Right cardiac atrium (tissue), 5 donors: ENCODE results near the gene GPX2. TPM values are rescaled to one million over a fixed set of nuclear protein-coding genes. Genes with fewer than 3 reads are reported as not detected.
"Not testable (repeated sequence)": the region's sequence is repeated elsewhere in the genome, so short reads cannot be mapped to it uniquely, and the experiment has no call there.

Source experiments
- ATAC-seq, 2 donors: fragments of 200-7000 bp; cut with Tn5 transposase; one replicate each; pipeline versions ENCODE4 v1.8.0 to v1.9.1; 2020; ENCODE audit warnings: moderate library complexity in 2 of 2, mild to moderate bottlenecking in 1 of 2
- DNase-seq, 3 donors: peaks; one replicate each; pipeline ENCODE4 v3.0.0-alpha.2; 2020
- H3K27ac ChIP-seq: one replicate; pipeline ENCODE4 v1.5.1; 2013; ENCODE audit warnings: mild to moderate bottlenecking, low read length, control low read depth, moderate library complexity
- H3K27me3 ChIP-seq: one replicate; pipeline ENCODE4 v1.6.1; 2013; ENCODE audit not compliant: control insufficient read depth, insufficient read depth
- H3K4me1 ChIP-seq: one replicate; pipeline ENCODE4 v1.6.1; 2013; ENCODE audit warnings: low read length; ENCODE audit not compliant: control insufficient read depth, insufficient read depth
- H3K4me3 ChIP-seq: one replicate; pipeline ENCODE4 v1.5.1; 2013; ENCODE audit warnings: low read length, control low read depth
- H3K9me3 ChIP-seq: one replicate; pipeline ENCODE4 v1.6.1; 2013; ENCODE audit warnings: low read length; ENCODE audit not compliant: control insufficient read depth
- WGBS: extraction: QIAGEN DNeasy Blood & Tissue Kit; methylation state at CpG from one replicate; pipeline ENCODE4 v1.1.7; 2013; 5-methylcytosine and 5-hydroxymethylcytosine counted together
- intact Hi-C, 4 donors: fragments of 100-400 bp; cut with DNase I; formaldehyde crosslinking; loops; one replicate each; pipeline versions ENCODE4 v1.11.0 to v1.14.0; 2022 to 2023
- polyA plus RNA-seq: library from polyadenylated mRNA; stranded (reverse); fragments of 200-250 nt; gene quantifications from one replicate; pipeline ENCODE4 v1.2.3, GENCODE V29; 2013
- total RNA-seq, 4 donors: library from RNA; stranded (reverse); fragmentation: NEBNext Ultra II Directional; extraction: Animal tissue kit (Norgen Biotek cat#: 25700); gene quantifications; one replicate each; pipeline ENCODE4 v1.2.1, GENCODE V29; 2021
- donor health status: healthy with polysubstance abuse.
- donor health status: DM: no; HTN: yes; CAD: no.
- donor health status: DM: no; HTN: no; CAD: no.
- donor health status: DM: no; HTN: yes; CAD: no; lungs with severe emphysema.
- donor health status: DM: yes; HTN: yes; CAD: no.

The GPX2 gene
- total and polyA plus RNA-seq, 5 donors = 0.23 TPM; not detected in 4

- Histone ChIP-seq H3K4me1 (peaks cover 5% of the 10 kb centered on the region), H3K27me3 (no peaks in the 10 kb centered on the region), H3K4me3 (no peak overlapping the region), H3K9me3 (no peaks in the 10 kb centered on the region), H3K27ac (no peak overlapping the region)
- WGBS = 73% methylated on average over 4 of the region's 4 CpGs
- ATAC-seq (no peak), DNase-seq (no peak)
- intact Hi-C loops = no loop called here
Observed at GRCh38 chr14:64926398-64926995, 16.0 kb downstream of the GPX2 start.

- Histone ChIP-seq H3K27ac (no peak overlapping the region), H3K4me3 (no peak overlapping the region), H3K27me3 (no peaks in the 10 kb centered on the region), H3K4me1 (peaks cover 5% of the 10 kb centered on the region), H3K9me3 (no peaks in the 10 kb centered on the region)
- ATAC-seq = no peak
- DNase-seq = no peak
- WGBS = 86% methylated on average over 3 of the region's 3 CpGs
- intact Hi-C loops = no loop called here
Observed at GRCh38 chr14:64923015-64923414, 19.5 kb downstream of the GPX2 start.

- Histone ChIP-seq H3K27ac (no peak overlapping the region), H3K9me3 (no peaks in the 10 kb centered on the region), H3K4me1 (peaks cover 5% of the 10 kb centered on the region), H3K4me3 (no peak overlapping the region), H3K27me3 (no peaks in the 10 kb centered on the region)
- ATAC-seq (no peak), DNase-seq (no peak)
- intact Hi-C loops = no loop called here
- WGBS = 74% methylated on average over 2 of the region's 2 CpGs
Observed at GRCh38 chr14:64920465-64920864, 22.1 kb downstream of the GPX2 start.

- H3K27me3 ChIP-seq = no peaks in the 10 kb centered on the region
- peak in 1 of 3 donors; percentile 52 for DNase-seq
- H3K4me1 ChIP-seq = peaks cover 8% of the 10 kb centered on the region
- ATAC-seq = peak; percentile 8 to 30
- no peak overlapping the region for H3K27ac ChIP-seq
- 81% methylated on average over 5 of the region's 5 CpGs for WGBS
- intact Hi-C loops = no loop called here
- no peak overlapping the region for H3K4me3 ChIP-seq
- no peaks in the 10 kb centered on the region for H3K9me3 ChIP-seq
Observed at GRCh38 chr14:64919618-64920017, 22.9 kb downstream of the GPX2 start.

GRCh38 chr14:64919215-64919614 lies 23.3 kb downstream of the GPX2 start:
- no peaks in the 10 kb centered on the region for H3K27me3 ChIP-seq
- intact Hi-C loops = no loop called here
- no peak overlapping the region for H3K4me3 ChIP-seq
- ATAC-seq = no peak
- no peak for DNase-seq
- no peaks in the 10 kb centered on the region for H3K9me3 ChIP-seq
- peaks cover 8% of the 10 kb centered on the region for H3K4me1 ChIP-seq
- no peak overlapping the region for H3K27ac ChIP-seq

- H3K4me1 ChIP-seq = peaks cover 8% of the 10 kb centered on the region
- ATAC-seq (no peak), DNase-seq (no peak)
- 89% methylated on average over 4 of the region's 4 CpGs for WGBS
- H3K27ac ChIP-seq = peak overlapping the region; percentile 7
- no peak overlapping the region for H3K4me3 ChIP-seq
- H3K27me3 ChIP-seq = no peaks in the 10 kb centered on the region
- intact Hi-C loops = no loop called here
- H3K9me3 ChIP-seq = no peaks in the 10 kb centered on the region
Observed at GRCh38 chr14:64918216-64918615, 24.3 kb downstream of the GPX2 start.

- Histone ChIP-seq H3K9me3 (no peaks in the 10 kb centered on the region), H3K27ac (no peak overlapping the region), H3K27me3 (no peaks in the 10 kb centered on the region), H3K4me1 (peaks cover 8% of the 10 kb centered on the region), H3K4me3 (no peak overlapping the region)
- 87% methylated on average over 2 of the region's 2 CpGs for WGBS
- no peak for DNase-seq
- intact Hi-C loops = no loop called here
- ATAC-seq = no peak
Observed at GRCh38 chr14:64915797-64916196, 26.7 kb downstream of the GPX2 start.

GRCh38 chr14:64915029-64915424 lies 27.5 kb downstream of the GPX2 start:
- intact Hi-C loops = no loop called here
- Histone ChIP-seq H3K27me3 (no peaks in the 10 kb centered on the region), H3K9me3 (no peaks in the 10 kb centered on the region), H3K27ac (no peak overlapping the region), H3K4me1 (peaks cover 8% of the 10 kb centered on the region), H3K4me3 (peak overlapping the region; percentile 97)
- WGBS = 30% methylated on average over 4 of the region's 4 CpGs
- ATAC-seq (no peak), DNase-seq (no peak)

- peak; percentile 99 for ATAC-seq
- under 1% methylated on average over 49 of the region's 49 CpGs for WGBS
- peak within 1 kb of the TSS; percentile 97 for H3K27ac ChIP-seq
- H3K4me1 ChIP-seq = peaks cover 6% of the 10 kb centered on the region
- intact Hi-C loops = no loop called here
- peak; percentile 99 for DNase-seq
- H3K27me3 ChIP-seq = no peaks in the 10 kb centered on the region
- H3K9me3 ChIP-seq = no peaks in the 10 kb centered on the region
- H3K4me3 ChIP-seq = peak within 1 kb of the TSS; percentile 97
Observed at GRCh38 chr14:64914237-64915028, 28.1 kb downstream of the GPX2 start, which contains the start of gene CHURC1. CHURC1 (plus strand) TSS chr14:64914455; CDS start chr14:64914496, 41 bp downstream.

GRCh38 chr14:64913477-64913876 lies 29.1 kb downstream of the GPX2 start:
- H3K4me1 ChIP-seq, intact Hi-C loops, H3K27ac ChIP-seq, H3K9me3 ChIP-seq, H3K27me3 ChIP-seq, ATAC-seq, DNase-seq: not testable (repeated sequence)
- H3K4me3 ChIP-seq = peak overlapping the region; percentile 97
- 47% methylated on average over 4 of the region's 5 CpGs for WGBS

GRCh38 chr14:64912261-64912660 lies 30.3 kb downstream of the GPX2 start:
- H3K4me1 ChIP-seq = peaks cover 3% of the 10 kb centered on the region
- WGBS = 0% methylated on average over 1 of the region's 1 CpG
- no peaks in the 10 kb centered on the region for H3K27me3 ChIP-seq
- no peaks in the 10 kb centered on the region for H3K9me3 ChIP-seq
- DNase-seq (no peak), ATAC-seq (no peak)
- intact Hi-C loops = no loop called here
- no peak overlapping the region for H3K4me3 ChIP-seq
- no peak overlapping the region for H3K27ac ChIP-seq
